Stomach (tissue), 4 donors: ENCODE data around the gene SPATA21.

Experiments
- CTCF ChIP-seq, 7 experiments: fragments of 450-650 bp in 4 of 7; fragments of 200-600 bp in 3 of 7; sonication (generic) in 3 of 7; IDR thresholded peaks; one replicate each; pipeline ENCODE4 v1.5.1; 2016 to 2019; ENCODE audit warnings: antibody characterized with exemption in 7 of 7, control low read depth in 2 of 7, mild to moderate bottlenecking in 1 of 7
- POLR2A ChIP-seq, 4 donors: fragments of 450-650 bp; IDR thresholded peaks; one replicate each; pipeline ENCODE4 v1.6.1; 2016; ENCODE audit warnings: antibody characterized with exemption in 4 of 4, control low read depth in 2 of 4, mild to moderate bottlenecking in 1 of 4, moderate library complexity in 1 of 4
- POLR2AphosphoS5 ChIP-seq, 3 donors: sonication (generic); formaldehyde crosslinking; IDR thresholded peaks; one replicate each; pipeline ENCODE4 v1.6.1; 2016; ENCODE audit warnings: antibody characterized with exemption in 3 of 3

- TF ChIP-seq CTCF (IDR thresholded peaks at IDR 0.05) (no peak), POLR2AphosphoS5 (IDR thresholded peaks at IDR 0.05) (no peak), POLR2A (IDR thresholded peaks at IDR 0.05) (no peak)
Measured at GRCh38 chr1:16474166-16474800, 37.1 kb upstream of the SPATA21 start.
